H9 (cell line): ENCODE results near the gene LTV1. TPM values are rescaled to one million over a fixed set of nuclear protein-coding genes. Genes with fewer than 3 reads are reported as not detected.
"Not testable (repeated sequence)": the region's sequence is repeated elsewhere in the genome, so short reads cannot be mapped to it uniquely, and the experiment has no call there.

Experiments used
- DNase-seq: peaks from one replicate; pipeline ENCODE4 v3.0.0-alpha.2; 2017
- H2AFZ ChIP-seq: one replicate; pipeline ENCODE4 v1.6.1; 2013; ENCODE audit warnings: mild to moderate bottlenecking, low read length, control low read depth, moderate library complexity
- H2AK5ac ChIP-seq: 2 replicates; pipeline ENCODE4 v1.6.1; 2013; ENCODE audit warnings: low read length, control low read depth, mixed read lengths; ENCODE audit not compliant: insufficient read length
- H2BK120ac ChIP-seq: one replicate; pipeline ENCODE4 v1.6.1; 2013; ENCODE audit warnings: low read depth, mild to moderate bottlenecking, low read length, control low read depth, inconsistent platforms; ENCODE audit not compliant: poor library complexity, severe bottlenecking
- H2BK12ac ChIP-seq: 2 replicates; pipeline ENCODE4 v1.6.1; 2013; ENCODE audit warnings: low read length, control low read depth, mixed read lengths, low read depth; ENCODE audit not compliant: insufficient read length
- H2BK15ac ChIP-seq: 2 replicates; pipeline ENCODE4 v1.6.1; 2013; ENCODE audit warnings: low read depth, low read length, control low read depth
- H2BK20ac ChIP-seq: one replicate; pipeline ENCODE4 v1.6.1; 2013; ENCODE audit warnings: low read depth, mild to moderate bottlenecking, low read length, control low read depth, inconsistent platforms; ENCODE audit not compliant: poor library complexity, severe bottlenecking
- H2BK5ac ChIP-seq: 2 replicates; pipeline ENCODE4 v1.6.1; 2013; ENCODE audit warnings: low read length, control low read depth, mixed read lengths; ENCODE audit not compliant: insufficient read length
- H3K14ac ChIP-seq: 2 replicates; pipeline ENCODE4 v1.6.1; 2013; ENCODE audit warnings: low read length, control low read depth; ENCODE audit not compliant: insufficient read depth
- H3K18ac ChIP-seq: 2 replicates; pipeline ENCODE4 v1.6.1; 2013; ENCODE audit warnings: low read depth, mild to moderate bottlenecking, mixed read lengths, low read length, control low read depth; ENCODE audit not compliant: insufficient read length
- H3K23ac ChIP-seq: 2 replicates; pipeline ENCODE4 v1.6.1; 2013; ENCODE audit warnings: low read length, control low read depth, mixed read lengths, low read depth; ENCODE audit not compliant: insufficient read length
- H3K23me2 ChIP-seq: 2 replicates; pipeline ENCODE4 v1.6.1; 2013; ENCODE audit warnings: low read depth, mild to moderate bottlenecking, mixed read lengths, low read length, control low read depth; ENCODE audit not compliant: insufficient read length, poor library complexity, severe bottlenecking
- H3K27ac ChIP-seq: 2 replicates; pipeline ENCODE4 v1.5.1; 2013; ENCODE audit warnings: low read length, control low read depth, mixed read lengths, low read depth; ENCODE audit not compliant: insufficient read length
- H3K27me3 ChIP-seq: 2 replicates; pipeline ENCODE4 v1.6.1; 2013; ENCODE audit warnings: low read length, control low read depth, inconsistent platforms; ENCODE audit not compliant: insufficient read depth
- H3K4ac ChIP-seq: 2 replicates; pipeline ENCODE4 v1.6.1; 2013; ENCODE audit warnings: low read depth, mild to moderate bottlenecking, control low read depth, inconsistent platforms, low read length, moderate library complexity
- H3K4me1 ChIP-seq: 2 replicates; pipeline ENCODE4 v1.6.1; 2013; ENCODE audit warnings: low read length, control low read depth, inconsistent platforms; ENCODE audit not compliant: insufficient read depth
- H3K4me2 ChIP-seq: 2 replicates; pipeline ENCODE4 v1.6.1; 2013; ENCODE audit warnings: low read length, control low read depth, mixed read lengths; ENCODE audit not compliant: insufficient read length, insufficient read depth
- H3K56ac ChIP-seq: 2 replicates; pipeline ENCODE4 v1.6.1; 2013; ENCODE audit warnings: low read depth, mild to moderate bottlenecking, mixed read lengths, low read length, control low read depth; ENCODE audit not compliant: insufficient read length
- H3K79me1 ChIP-seq: 2 replicates; pipeline ENCODE4 v1.6.1; 2013; ENCODE audit warnings: low read depth, mild to moderate bottlenecking, moderate library complexity, low read length, control low read depth, inconsistent platforms; ENCODE audit not compliant: insufficient read depth, poor library complexity, severe bottlenecking
- H3K79me2 ChIP-seq: 2 replicates; pipeline ENCODE4 v1.6.1; 2013; ENCODE audit warnings: low read length, control low read depth, inconsistent platforms; ENCODE audit not compliant: insufficient read depth
- H3K9ac ChIP-seq: 2 replicates; pipeline ENCODE4 v1.6.1; 2013; ENCODE audit warnings: low read length, control low read depth, mixed read lengths; ENCODE audit not compliant: insufficient read length; ENCODE audit errors: extremely low read depth
- H3K9me3 ChIP-seq: one replicate; pipeline ENCODE4 v1.6.1; 2013; ENCODE audit warnings: low read depth, low read length, inconsistent platforms; ENCODE audit not compliant: control insufficient read depth
- H3T11ph ChIP-seq: one replicate; pipeline ENCODE4 v1.6.1; 2013; ENCODE audit warnings: mild to moderate bottlenecking, low read length, control low read depth, inconsistent platforms
- H4K20me1 ChIP-seq: one replicate; pipeline ENCODE4 v1.6.1; 2013; ENCODE audit not compliant: control insufficient read depth, insufficient read length, insufficient read depth
- H4K5ac ChIP-seq: 2 replicates; pipeline ENCODE4 v1.6.1; 2013; ENCODE audit warnings: low read depth, mild to moderate bottlenecking, mixed read lengths, low read length, control low read depth; ENCODE audit not compliant: insufficient read length
- H4K8ac ChIP-seq: replicated peaks from 2 replicates; pipeline ENCODE4 v1.6.1; 2013; ENCODE audit warnings: low read length, control low read depth, mixed read lengths, low read depth; ENCODE audit not compliant: insufficient read length
- H4K91ac ChIP-seq: 2 replicates; pipeline ENCODE4 v1.6.1; 2013; ENCODE audit warnings: low read depth, mild to moderate bottlenecking, moderate library complexity, mixed read lengths, low read length, control low read depth; ENCODE audit not compliant: insufficient read length
- H3K27ac Mint-ChIP-seq, 3 experiments: 2 replicates in 2 of 3; 3 replicates in 1 of 3; pipeline ENCODE4 v1.8.0; 2020 to 2021; ENCODE audit warnings: mixed read lengths in 3 of 3, mild to moderate bottlenecking in 1 of 3, moderate library complexity in 1 of 3
- H3K27me3 Mint-ChIP-seq: 2 replicates; pipeline ENCODE4 v1.8.0; 2021; ENCODE audit warnings: low read depth, mild to moderate bottlenecking, moderate library complexity, mixed read lengths
- H3K36me3 Mint-ChIP-seq, 3 experiments: 2 replicates in 2 of 3; 3 replicates in 1 of 3; pipeline ENCODE4 v1.8.0; 2020 to 2021; ENCODE audit warnings: low read depth in 3 of 3, mixed read lengths in 3 of 3; ENCODE audit not compliant: insufficient read depth in 1 of 3
- H3K4me1 Mint-ChIP-seq, 2 experiments: 2 replicates each; pipeline ENCODE4 v1.8.0; 2020; ENCODE audit warnings: mixed read lengths in 2 of 2
- H3K4me3 Mint-ChIP-seq, 2 experiments: 2 replicates in 1 of 2; 3 replicates in 1 of 2; pipeline ENCODE4 v1.8.0; 2020 to 2021; ENCODE audit warnings: mild to moderate bottlenecking in 2 of 2, mixed read lengths in 2 of 2, moderate library complexity in 1 of 2
- H3K9me3 Mint-ChIP-seq, 2 experiments: 2 replicates in 1 of 2; 3 replicates in 1 of 2; pipeline ENCODE4 v1.8.0; 2020; ENCODE audit warnings: mild to moderate bottlenecking in 2 of 2, mixed read lengths in 2 of 2, moderate library complexity in 1 of 2
- CTCF ChIP-seq: fragments of 200-600 bp; sonication (generic); conservative IDR thresholded peaks from 3 replicates; pipeline ENCODE4 v1.8.0; 2021; ENCODE audit warnings: antibody characterized with exemption, mild to moderate bottlenecking
- WGBS: extraction: QIAGEN DNeasy Blood & Tissue Kit; methylation state at CpG from one replicate; pipeline ENCODE4 v1.1.7; 2013; ENCODE audit warnings: missing lambda C conversion rate, low lambda C conversion rate, mixed read lengths; ENCODE audit not compliant: insufficient read length; ENCODE audit errors: extremely low coverage; 5-methylcytosine and 5-hydroxymethylcytosine counted together
- total RNA-seq: library from RNA; stranded (reverse); gene quantifications from 2 replicates; pipeline ENCODE4 v1.2.1, GENCODE V29; 2021

Gene LTV1
- total RNA-seq, 1 experiment from 2014 or later = 62.9 TPM

DNA sequence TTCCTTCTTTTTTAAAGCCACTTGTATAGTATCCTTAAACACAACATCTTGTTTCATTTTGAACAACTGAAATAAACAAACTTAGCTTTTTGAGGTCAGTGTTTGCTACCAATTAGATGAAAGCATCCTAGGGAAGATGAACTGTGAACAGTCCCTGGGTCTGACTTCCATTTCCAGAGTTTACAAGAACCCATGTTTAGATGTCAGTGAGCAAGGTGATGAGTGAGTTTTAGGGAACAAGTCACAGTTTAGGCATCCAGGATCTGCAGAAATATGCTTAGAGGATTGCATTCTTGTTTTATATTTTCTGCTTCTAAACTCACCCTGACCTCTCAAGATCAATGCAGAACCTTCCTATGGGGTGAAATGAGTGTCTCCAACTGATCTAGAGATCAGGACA, 24.1 kb downstream of the LTV1 start:
- Histone ChIP-seq H4K20me1 (no peaks in the 10 kb centered on the region), H4K5ac (no peak overlapping the region), H2BK5ac (no peak overlapping the region), H3K27me3 (no peaks in the 10 kb centered on the region), H3K79me2 (no peaks in the 10 kb centered on the region), H3K79me1 (no peaks in the 10 kb centered on the region), H2BK120ac (no peak overlapping the region), H2BK20ac (no peak overlapping the region), H3K23me2 (no peaks in the 10 kb centered on the region), H3K4me2 (no peak overlapping the region), H2BK15ac (no peak overlapping the region), H3T11ph (no peak overlapping the region), H2BK12ac (no peak overlapping the region), H3K4ac (no peak overlapping the region), H3K18ac (no peak overlapping the region), H3K56ac (no peak overlapping the region), H4K91ac (no peak overlapping the region), H3K9me3 (no peaks in the 10 kb centered on the region), H3K9ac (no peak overlapping the region), H4K8ac (no peak overlapping the region), H2AK5ac (no peak overlapping the region), H3K14ac (no peak overlapping the region), H3K27ac (no peak overlapping the region), H3K4me1 (no peaks in the 10 kb centered on the region), H3K23ac (no peak overlapping the region), H2AFZ (no peak overlapping the region)
- Mint-ChIP-seq H3K27ac (no peak overlapping the region), H3K4me1 (no peaks in the 10 kb centered on the region), H3K9me3 (peaks cover 0 to 5% of the 10 kb centered on the region in 2 experiments; a peak in 2 of 5 replicates), H3K36me3 (peaks cover 4 to 34% (median 24%) of the 10 kb centered on the region in 3 experiments), H3K4me3 (no peak overlapping the region), H3K27me3 (no peaks in the 10 kb centered on the region)
- DNase-seq = no peak
- no peak for TF ChIP-seq CTCF

DNA sequence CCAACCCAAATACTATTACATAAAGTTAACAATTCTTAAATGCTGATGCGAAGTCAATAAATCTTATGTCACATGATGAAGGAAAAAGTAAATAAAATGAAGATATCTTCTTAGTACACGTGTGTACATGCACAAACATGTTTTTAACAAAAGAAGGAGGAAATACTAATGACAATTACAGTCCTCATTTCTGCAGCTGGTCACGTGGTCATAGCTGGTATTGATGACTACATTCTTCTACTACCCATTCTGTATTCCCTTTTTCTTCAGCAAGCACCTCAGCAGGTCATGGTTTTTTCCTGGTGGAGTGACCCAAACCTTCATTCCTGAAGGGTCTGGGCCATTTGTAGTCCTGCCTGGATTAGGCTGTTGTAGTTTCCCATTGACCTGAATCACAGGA, 25.7 kb downstream of the LTV1 start:
- not testable (repeated sequence) for H3K79me1 ChIP-seq, H4K5ac ChIP-seq, H3K56ac ChIP-seq, H3K27me3 Mint-ChIP-seq, H2BK120ac ChIP-seq, H3T11ph ChIP-seq, H2BK5ac ChIP-seq, H2AFZ ChIP-seq, H2BK12ac ChIP-seq, H3K9me3 Mint-ChIP-seq, H3K27me3 ChIP-seq, H3K4me1 Mint-ChIP-seq, H3K4ac ChIP-seq, H3K9ac ChIP-seq, H2BK15ac ChIP-seq, H3K4me3 Mint-ChIP-seq, H4K8ac ChIP-seq, H3K14ac ChIP-seq, H3K27ac Mint-ChIP-seq, H3K18ac ChIP-seq, H2AK5ac ChIP-seq, H3K79me2 ChIP-seq, H3K27ac ChIP-seq, H3K9me3 ChIP-seq, DNase-seq, H3K4me2 ChIP-seq, H3K23me2 ChIP-seq, H2BK20ac ChIP-seq, H4K91ac ChIP-seq, H4K20me1 ChIP-seq, H3K23ac ChIP-seq, H3K4me1 ChIP-seq
- no CpG with 5 or more reads among the region's 3 CpGs for WGBS
- peaks cover 4 to 21% (median 13%) of the 10 kb centered on the region in 3 experiments; a peak in 6 of 7 replicates for H3K36me3 Mint-ChIP-seq
